GM10248 (cell line): ENCODE measurements around the gene HCCS.

Experiments
- CTCF ChIA-PET: fragments of 300-600 bp; sonication (Branson Sonifier 250); formaldehyde crosslinking; extraction: SDS; loops from one replicate; lab custom pipeline; 2021; ENCODE audit warnings: antibody characterized with exemption; lab: Yijun Ruan, JAX
- POLR2A ChIA-PET: fragments of 350-650 bp; sonication (Branson Sonifier 250); formaldehyde crosslinking; extraction: SDS; loops from one replicate; lab custom pipeline; 2020; ENCODE audit warnings: antibody characterized with exemption; lab: Yijun Ruan, JAX
- DNase-seq: peaks from one replicate; pipeline ENCODE4 v3.0.0; 2012; ENCODE audit errors: extremely low spot score
- CTCF ChIP-seq: IDR thresholded peaks from 2 replicates; pipeline ENCODE4 v1.5.1; 2012; ENCODE audit warnings: mild to moderate bottlenecking, low read depth; ENCODE audit errors: extremely low read depth, missing control alignments, control extremely low read depth

Gene HCCS

DNA sequence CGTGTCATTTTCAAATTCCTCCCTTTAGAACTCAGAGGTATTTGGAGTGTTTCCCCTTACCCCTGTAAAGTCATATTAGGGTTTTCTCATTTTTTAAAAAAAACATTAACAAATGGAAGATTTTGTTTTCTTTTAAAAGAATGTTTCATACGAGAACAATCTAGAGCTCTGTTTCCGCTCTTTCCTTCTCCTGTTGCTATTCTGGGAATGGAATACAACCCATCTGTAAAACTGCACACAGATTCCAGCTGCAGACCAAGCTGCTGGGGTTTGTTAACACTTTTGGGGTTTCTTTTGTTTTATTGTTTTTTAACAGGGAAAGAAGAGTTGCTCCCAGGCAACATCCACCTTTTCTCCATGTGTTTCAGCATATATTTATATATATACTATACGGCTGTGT is 61.3 kb downstream of the HCCS start:
- DNase-seq = no peak
- no peak for TF ChIP-seq CTCF
- ChIA-PET CTCF (interaction anchor here (1.0 kb wide), 1 partner anchor 10 kb away, joined by 3 read pairs; no protein-coding TSS in a partner anchor), POLR2A (no interaction called here)
